H1 (cell line): Measurements from ENCODE around the gene TAS2R31. TPM values are rescaled to one million over a fixed set of nuclear protein-coding genes. Genes with fewer than 3 reads are reported as not detected.

Experiments
- CTCF ChIA-PET: fragments of 300-600 bp; sonication (Branson Sonifier 250); formaldehyde crosslinking; loops from one replicate; lab custom pipeline; 2021; ENCODE audit not compliant: partially characterized antibody; lab: Charles Lee
- POLR2A ChIA-PET: fragments of 300-600 bp; sonication (Branson Sonifier 250); formaldehyde crosslinking; loops from one replicate; lab custom pipeline; 2021; ENCODE audit warnings: inconsistent platforms; ENCODE audit not compliant: partially characterized antibody; lab: Charles Lee
- DNase-seq, 2 experiments: peaks; one replicate each; pipeline versions ENCODE4 v3.0.0 to v3.0.0-alpha.2; 2010 to 2022; ENCODE audit warnings: low spot score in 2 of 2, low read depth in 1 of 2, mixed read lengths in 1 of 2
- FAIRE-seq: peaks from 2 replicates; lab custom pipeline; 2011; peaks lifted over from hg19 to GRCh38; lab: Jason Lieb, UNC
- H2AFZ ChIP-seq: 2 replicates; pipeline ENCODE4 v1.8.1; 2012; ENCODE audit warnings: low read length, inconsistent platforms
- H2AK5ac ChIP-seq: 2 replicates; pipeline ENCODE4 v1.6.1; 2013; ENCODE audit warnings: low read depth, low read length
- H2BK120ac ChIP-seq: replicated peaks from 2 replicates; pipeline ENCODE3; 2013; ENCODE audit warnings: low read depth, low read length, inconsistent platforms
- H2BK12ac ChIP-seq: 2 replicates; pipeline ENCODE4 v1.6.1; 2013; ENCODE audit warnings: low read depth, low read length
- H2BK15ac ChIP-seq: 2 replicates; pipeline ENCODE4 v1.6.1; 2013; ENCODE audit warnings: low read length
- H2BK20ac ChIP-seq: 2 replicates; pipeline ENCODE4 v1.6.1; 2013; ENCODE audit warnings: low read length
- H2BK5ac ChIP-seq: 2 replicates; pipeline ENCODE4 v1.6.1; 2013; ENCODE audit warnings: low read depth, low read length
- H3K14ac ChIP-seq: 2 replicates; pipeline ENCODE4 v1.6.1; 2013; ENCODE audit warnings: inconsistent platforms; ENCODE audit not compliant: insufficient read length
- H3K18ac ChIP-seq: 2 replicates; pipeline ENCODE4 v1.6.1; 2013; ENCODE audit warnings: low read length; ENCODE audit errors: extremely low read depth
- H3K23ac ChIP-seq: 2 replicates; pipeline ENCODE4 v1.6.1; 2013; ENCODE audit warnings: inconsistent platforms; ENCODE audit not compliant: insufficient read length
- H3K23me2 ChIP-seq: 2 replicates; pipeline ENCODE4 v1.6.1; 2013; ENCODE audit warnings: low read depth, low read length
- H3K27ac ChIP-seq: 2 replicates; pipeline ENCODE4 v1.6.1; 2011; ENCODE audit warnings: low read depth, low read length, inconsistent platforms
- H3K27me3 ChIP-seq, 4 experiments: replicated peaks in 1 of 4; 1 replicate in 1 of 4; 2 replicates in 3 of 4; pipeline versions ENCODE4 v1.6.1 to v1.8.1; 2011 to 2013; ENCODE audit warnings: low read length in 3 of 4, mild to moderate bottlenecking in 3 of 4, inconsistent platforms in 2 of 4, mixed read lengths in 2 of 4, moderate library complexity in 1 of 4; ENCODE audit not compliant: control insufficient read depth in 3 of 4, insufficient read depth in 3 of 4; ENCODE audit errors: extremely low read depth in 1 of 4
- H3K36me3 ChIP-seq, 4 experiments: 2 replicates each; pipeline versions ENCODE4 v1.6.1 to v1.8.1; 2011 to 2013; ENCODE audit warnings: mild to moderate bottlenecking in 4 of 4, low read length in 3 of 4, moderate library complexity in 2 of 4, control low read depth in 1 of 4, inconsistent platforms in 1 of 4; ENCODE audit not compliant: insufficient read depth in 4 of 4, control insufficient read depth in 2 of 4
- H3K4ac ChIP-seq: replicated peaks from 2 replicates; pipeline ENCODE3; 2013; ENCODE audit warnings: low read length, low read depth, mixed read lengths, inconsistent platforms; ENCODE audit not compliant: insufficient read length
- H3K4me1 ChIP-seq, 4 experiments: replicated peaks in 1 of 4; 1 replicate in 1 of 4; 2 replicates in 3 of 4; pipeline versions ENCODE4 v1.6.1 to v1.8.1; 2011 to 2013; ENCODE audit warnings: low read length in 3 of 4, inconsistent platforms in 2 of 4, mixed read lengths in 1 of 4; ENCODE audit not compliant: insufficient read depth in 4 of 4, control insufficient read depth in 3 of 4
- H3K4me2 ChIP-seq, 2 experiments: 2 replicates each; pipeline versions ENCODE4 v1.6.1 to v1.8.1; 2011 to 2013; ENCODE audit warnings: low read depth in 2 of 2, low read length in 2 of 2, control low read depth in 1 of 2, inconsistent platforms in 1 of 2, mild to moderate bottlenecking in 1 of 2; ENCODE audit not compliant: insufficient read depth in 1 of 2
- H3K4me3 ChIP-seq, 4 experiments: fragments of 200-600, 300-600 bp in 1 of 4; sonication (generic), shearing (Covaris generic), sonication (Bioruptor Twin) in 1 of 4; 2 replicates each; pipeline versions ENCODE4 v1.5.1 to v1.8.1; 2011 to 2016; ENCODE audit warnings: low read length in 4 of 4, low read depth in 3 of 4, control low read depth in 2 of 4, inconsistent platforms in 2 of 4, mild to moderate bottlenecking in 2 of 4, mixed read lengths in 1 of 4, moderate library complexity in 1 of 4; ENCODE audit not compliant: insufficient read depth in 2 of 4; ENCODE audit errors: extremely low read depth in 1 of 4
- H3K56ac ChIP-seq: replicated peaks from 2 replicates; pipeline ENCODE3; 2013; ENCODE audit warnings: low read depth, mild to moderate bottlenecking, mixed read lengths, low read length, inconsistent platforms; ENCODE audit not compliant: insufficient read length
- H3K79me1 ChIP-seq: 2 replicates; pipeline ENCODE4 v1.6.1; 2013; ENCODE audit warnings: low read depth, low read length, control low read depth
- H3K79me2 ChIP-seq, 2 experiments: 2 replicates each; pipeline versions ENCODE4 v1.6.1 to v1.8.1; 2012 to 2013; ENCODE audit warnings: low read length in 2 of 2, mild to moderate bottlenecking in 2 of 2, inconsistent platforms in 1 of 2; ENCODE audit not compliant: insufficient read depth in 2 of 2, control insufficient read depth in 1 of 2
- H3K9ac ChIP-seq, 4 experiments: replicated peaks in 1 of 4; 1 replicate in 1 of 4; 2 replicates in 3 of 4; pipeline versions ENCODE4 v1.6.1 to v1.8.1; 2011 to 2013; ENCODE audit warnings: low read depth in 3 of 4, low read length in 3 of 4, control low read depth in 2 of 4, mild to moderate bottlenecking in 2 of 4, moderate library complexity in 2 of 4, inconsistent platforms in 1 of 4; ENCODE audit errors: extremely low read depth in 1 of 4
- H3K9me3 ChIP-seq, 2 experiments: 2 replicates each; pipeline versions ENCODE4 v1.6.1 to v1.8.1; 2012 to 2013; ENCODE audit warnings: mild to moderate bottlenecking in 2 of 2, moderate library complexity in 2 of 2, control low read depth in 1 of 2, inconsistent platforms in 1 of 2, low read depth in 1 of 2, low read length in 1 of 2, mixed read lengths in 1 of 2; ENCODE audit not compliant: insufficient read depth in 2 of 2
- H4K20me1 ChIP-seq, 2 experiments: replicated peaks in 1 of 2; 2 replicates each; pipeline versions ENCODE3 to v1.8.1; 2011 to 2013; ENCODE audit warnings: inconsistent platforms in 2 of 2, low read length in 2 of 2, mild to moderate bottlenecking in 1 of 2; ENCODE audit not compliant: insufficient read depth in 2 of 2, control insufficient read depth in 1 of 2
- H4K5ac ChIP-seq: 2 replicates; pipeline ENCODE4 v1.6.1; 2013; ENCODE audit warnings: low read length, low read depth, mixed read lengths, inconsistent platforms; ENCODE audit not compliant: insufficient read length
- H4K8ac ChIP-seq: 2 replicates; pipeline ENCODE4 v1.8.0; 2013; ENCODE audit warnings: mild to moderate bottlenecking, moderate library complexity, low read length, inconsistent platforms; ENCODE audit not compliant: insufficient read depth; ENCODE audit errors: extremely low read depth
- H4K91ac ChIP-seq: replicated peaks from 2 replicates; pipeline ENCODE3; 2013; ENCODE audit warnings: low read length, mixed read lengths, inconsistent platforms; ENCODE audit not compliant: insufficient read length
- BACH1 ChIP-seq: IDR thresholded peaks from 2 replicates; pipeline ENCODE4 v1.6.1; 2012; ENCODE audit warnings: low read length, improper control_type of control experiment
- CBX5 ChIP-seq: fragments of 300-800, 300-1000 bp; sonication (generic); IDR thresholded peaks from 2 replicates; pipeline ENCODE4 v1.7.1; 2016; ENCODE audit warnings: antibody characterized with exemption, low read length, low read depth
- CBX8 ChIP-seq: fragments of 300-800, 300-1000 bp; sonication (generic); IDR thresholded peaks from 2 replicates; pipeline ENCODE4 v1.7.1; 2016; ENCODE audit warnings: low read depth, low read length, borderline replicate concordance
- CTCF ChIP-seq, 3 experiments: IDR thresholded peaks; 1 replicate in 2 of 3; 2 replicates in 1 of 3; pipeline versions ENCODE4 v1.5.1 to v1.6.1; 2011; ENCODE audit warnings: low read length in 3 of 3, mild to moderate bottlenecking in 3 of 3, inconsistent platforms in 2 of 3, low read depth in 1 of 3, moderate library complexity in 1 of 3; ENCODE audit not compliant: insufficient read depth in 1 of 3; ENCODE audit errors: control extremely low read depth in 1 of 3
- E2F6 ChIP-seq: IDR thresholded peaks from 2 replicates; pipeline ENCODE4 v1.6.1; 2012; ENCODE audit warnings: inconsistent platforms
- HDAC6 ChIP-seq: IDR thresholded peaks from one replicate; pipeline ENCODE4 v1.7.1; 2012; ENCODE audit warnings: low read depth, mild to moderate bottlenecking, inconsistent platforms, low read length, moderate library complexity
- JUND ChIP-seq: IDR thresholded peaks from 2 replicates; pipeline ENCODE4 v1.6.1; 2011; ENCODE audit warnings: mild to moderate bottlenecking, improper control_type of control experiment, low read length
- KDM4A ChIP-seq: IDR thresholded peaks from one replicate; pipeline ENCODE4 v1.7.1; 2012; ENCODE audit warnings: low read depth, mild to moderate bottlenecking, moderate library complexity, low read length, inconsistent platforms; ENCODE audit not compliant: severe bottlenecking
- KDM5A ChIP-seq: fragments of 200-600 bp; IDR thresholded peaks from 2 replicates; pipeline ENCODE4 v1.7.1; 2012; ENCODE audit warnings: mild to moderate bottlenecking, low read length, inconsistent platforms, mixed read lengths
- NRF1 ChIP-seq: IDR thresholded peaks from 2 replicates; pipeline ENCODE4 v1.6.1; 2011; ENCODE audit warnings: mild to moderate bottlenecking, low read depth, low read length, improper control_type of control experiment
- TBP ChIP-seq: IDR thresholded peaks from 2 replicates; pipeline ENCODE4 v1.6.1; 2011; ENCODE audit warnings: low read depth, low read length, improper control_type of control experiment
- YY1 ChIP-seq: IDR thresholded peaks from 2 replicates; pipeline ENCODE4 v1.6.1; 2011; ENCODE audit warnings: low read depth, mild to moderate bottlenecking, low read length
- WGBS, 2 experiments: shearing (Covaris generic) in 1 of 2; methylation state at CpG; one replicate each; pipeline versions ENCODE4 v1.1.6 to v1.1.7; 2013 to 2015; ENCODE audit warnings: low lambda C conversion rate in 2 of 2, mixed read lengths in 2 of 2, inconsistent platforms in 1 of 2, low coverage in 1 of 2, missing lambda C conversion rate in 1 of 2; ENCODE audit not compliant: insufficient replicate concordance in 2 of 2, insufficient coverage in 1 of 2, insufficient read length in 1 of 2; ENCODE audit errors: extremely low coverage in 1 of 2, missing lambda C conversion rate in 1 of 2; 5-methylcytosine and 5-hydroxymethylcytosine counted together
- polyA plus RNA-seq, 7 experiments: library from polyadenylated mRNA; depleted of rRNA in 3 of 7; stranded (reverse) in 5 of 7; unstranded in 2 of 7; fragments of >200 nt in 5 of 7; fragments of 200-250 nt in 2 of 7; gene quantifications; 1 replicate in 5 of 7; 2 replicates in 1 of 7; 4 replicates in 1 of 7; pipeline versions ENCODE4 v1.2.1 to v1.2.3, GENCODE V29; 2011 to 2013; ENCODE audit warnings: missing spikeins in 2 of 7, mixed read lengths in 2 of 7
- total RNA-seq: library from RNA; stranded (reverse); fragmentation: NEBNext Ultra II Directional; extraction: Animal tissue kit (Norgen Biotek cat#: 25700); gene quantifications from 2 replicates; pipeline ENCODE4 v1.2.1, GENCODE V29; 2021

The TAS2R31 gene
- total and polyA plus RNA-seq, 2 of the 8 experiments (the other 6 are each of a cell fraction or from before 2014, with no cell fraction given): 0.24 to 1.4 TPM

- Histone ChIP-seq H3K79me1 (no peaks in the 10 kb centered on the region), H2BK5ac (no peak overlapping the region), H3K79me2 (no peaks in the 10 kb centered on the region), H3K4me3 (no peak overlapping the region), H4K91ac (no peak overlapping the region), H3K4me2 (no peak overlapping the region), H3K23ac (no peak overlapping the region), H3K4me1 (no peaks in the 10 kb centered on the region), H3K36me3 (no peaks in the 10 kb centered on the region), H3K14ac (no peak overlapping the region), H3K27me3 (no peaks in the 10 kb centered on the region), H3K9ac (no peak overlapping the region), H2AK5ac (no peak overlapping the region), H2BK15ac (no peak overlapping the region), H3K9me3 (no peaks in the 10 kb centered on the region), H2AFZ (no peak overlapping the region), H3K56ac (no peak overlapping the region), H3K4ac (no peak overlapping the region), H2BK12ac (no peak overlapping the region), H4K5ac (no peak overlapping the region), H3K18ac (no peak overlapping the region), H3K23me2 (no peaks in the 10 kb centered on the region), H3K27ac (no peak overlapping the region), H2BK20ac (no peak overlapping the region), H4K8ac (no peak overlapping the region), H4K20me1 (no peaks in the 10 kb centered on the region), H2BK120ac (no peak overlapping the region)
- 91% methylated on average over 1 of the region's 1 CpG; no CpG with 5 or more reads in 1 of the 2 experiments for WGBS, 2 experiments
- CTCF ChIA-PET: interaction anchor here (1.1 kb wide), 1 partner anchor 470 kb away, joined by 3 read pairs; no protein-coding TSS in a partner anchor
- FAIRE-seq: no peak
- POLR2A ChIA-PET: interaction anchor here (0.6 kb wide), 2 partner anchors 54 to 56 kb away, joined by 3 read pairs; no protein-coding TSS in a partner anchor
- DNase-seq: no peak
- no peak for TF ChIP-seq YY1
- no peak for TF ChIP-seq JUND
- TF ChIP-seq BACH1: no peak
- no peak for TF ChIP-seq CBX5
- no peak for TF ChIP-seq KDM4A
- TF ChIP-seq KDM5A: no peak
- TF ChIP-seq HDAC6: no peak
- TF ChIP-seq TBP: no peak
- no peak for TF ChIP-seq CTCF (IDR thresholded peaks at IDR 0.05; ENCODE audit: control extremely low read depth in 1 of 3, insufficient read depth in 1 of 3, low read depth in 1 of 3, low read length in 3 of 3)
- no peak for TF ChIP-seq CBX8
- no peak for TF ChIP-seq E2F6
- TF ChIP-seq NRF1: no peak
Measured at GRCh38 chr12:11016937-11017336, 14.3 kb downstream of the TAS2R31 start.
